SK-N-DZ (cell line): ENCODE results near the gene RAB12.

Source experiments
- DNase-seq: peaks from one replicate; pipeline ENCODE4 v3.0.0-alpha.2; 2015; ENCODE audit warnings: low spot score

Gene RAB12

GRCh38 chr18:8684577-8684976 lies 75.3 kb downstream of the RAB12 start:
- DNase-seq, result no peak

- no peak for DNase-seq
Measured at GRCh38 chr18:8685141-8685913, 76.1 kb downstream of the RAB12 start.

DNA sequence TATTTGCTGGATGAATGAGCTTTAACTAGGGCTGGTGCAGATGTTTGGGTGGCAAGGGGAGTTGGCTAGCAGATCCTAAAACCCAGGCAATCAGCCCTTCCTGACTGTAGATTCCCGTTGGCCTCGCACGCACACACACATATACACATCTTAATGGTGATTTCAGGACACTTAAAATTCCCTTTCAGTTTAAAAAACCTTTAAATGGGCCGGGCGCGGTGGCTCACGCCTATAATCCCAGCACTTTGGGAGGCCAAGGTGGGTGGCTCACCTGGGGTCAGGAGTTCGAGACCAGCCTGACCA lies 76.6 kb downstream of the RAB12 start:
- DNase-seq, result no peak

DNA sequence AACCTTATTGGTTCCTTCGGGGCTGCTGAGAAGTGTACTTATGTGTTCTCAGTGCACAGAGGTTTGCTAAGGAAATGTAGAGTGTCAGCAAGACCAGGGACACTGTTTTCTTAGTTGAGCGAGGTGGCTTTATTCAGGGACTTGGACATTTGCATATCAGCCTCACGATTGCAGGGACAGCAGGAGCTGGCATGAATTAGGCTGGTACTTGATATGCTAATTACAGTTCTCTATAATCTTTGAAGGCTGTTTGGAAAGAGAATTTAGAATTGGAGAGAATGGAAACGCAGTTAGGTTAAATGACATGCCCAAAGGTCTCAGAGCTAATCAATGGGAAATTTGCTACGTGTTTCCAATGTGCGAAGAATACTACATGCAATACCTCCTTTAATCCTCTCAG lies 77.4 kb downstream of the RAB12 start:
- DNase-seq, result no peak

DNA sequence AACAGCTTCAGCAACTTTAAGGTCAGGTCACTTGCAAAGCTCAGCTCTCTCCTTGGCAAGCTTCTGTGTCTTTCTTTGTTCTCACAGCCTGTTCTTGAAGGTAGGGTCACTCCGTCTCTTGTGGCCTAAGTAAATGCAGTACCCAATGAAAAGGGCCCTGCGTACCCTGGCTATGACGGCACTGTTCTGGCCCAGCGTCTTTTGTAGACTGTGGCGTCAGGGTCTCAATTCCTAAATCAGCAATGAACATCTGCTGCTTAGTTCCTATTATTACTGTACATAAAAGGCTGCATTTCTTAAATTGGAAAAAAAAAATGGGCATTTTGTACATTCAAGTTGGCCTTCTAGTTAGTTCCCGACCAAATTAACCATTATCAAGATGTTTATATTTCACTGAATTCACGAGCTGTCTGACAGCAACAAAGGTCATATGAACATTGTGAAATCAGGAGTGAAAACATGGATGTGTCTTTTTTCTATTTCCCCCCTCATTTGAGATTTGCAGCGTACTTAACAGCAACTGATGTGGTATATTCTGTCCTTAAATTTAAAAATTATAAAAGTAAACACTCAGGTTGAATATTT lies 79.1 kb downstream of the RAB12 start:
- no peak for DNase-seq

DNA sequence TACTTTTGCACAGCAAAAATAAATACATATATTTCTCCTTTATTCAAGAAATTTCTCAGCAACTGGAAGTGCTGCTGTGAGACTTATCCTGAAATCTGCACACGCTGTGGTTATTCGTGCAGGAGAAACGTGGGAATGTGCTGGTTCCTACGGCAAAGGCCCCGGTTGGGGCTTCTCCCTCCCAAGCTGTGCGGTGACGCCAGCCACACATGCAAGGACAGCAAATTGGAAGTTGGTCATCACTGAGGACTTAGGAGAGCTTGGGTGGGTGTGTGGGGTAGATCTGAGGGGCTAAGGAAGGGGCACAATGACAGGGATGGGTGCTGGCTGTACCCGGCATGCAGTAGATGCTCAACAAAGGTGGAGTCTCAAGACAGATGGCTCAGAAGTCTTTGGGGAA lies 79.6 kb downstream of the RAB12 start:
- DNase-seq, result no peak
